SKM-1 treated with dmso at 0.1 percent for 144 hours (cell line): ENCODE results near the gene RAI1.

ENCODE experiments used
- DNase-seq: peaks from one replicate; lab custom pipeline; 2025; ENCODE audit not compliant: unreplicated experiment; lab: John Stamatoyannopoulos, UW

The RAI1 gene

DNA sequence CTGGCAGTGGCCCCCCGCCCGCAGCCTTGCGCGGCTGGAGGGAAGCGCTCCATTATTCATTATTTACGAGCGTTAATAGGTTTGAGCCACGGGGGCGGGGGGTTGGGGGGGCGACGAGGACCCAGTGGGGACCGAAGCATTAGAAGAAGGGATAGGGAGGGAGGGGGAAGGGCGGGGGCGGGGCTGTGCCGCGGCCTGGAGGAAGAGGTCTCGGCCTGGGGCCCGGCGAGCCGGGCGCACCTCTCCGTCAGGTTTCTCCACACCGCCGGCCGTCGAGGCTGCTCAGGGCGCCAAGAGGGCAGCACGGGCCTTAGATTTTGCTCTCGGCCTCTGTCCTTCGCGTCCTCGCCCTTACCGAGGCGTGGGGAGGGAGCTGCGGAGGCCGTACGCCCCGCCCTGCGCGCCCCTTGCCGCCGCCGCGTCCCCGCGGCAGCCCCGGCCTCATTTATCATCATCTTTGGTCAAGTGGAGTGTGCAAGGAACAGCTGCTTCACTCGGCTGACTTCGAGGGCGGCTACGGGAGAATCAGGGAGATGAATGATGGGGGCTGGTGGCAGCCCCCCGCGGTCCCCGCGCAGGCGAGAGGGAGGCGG, 101.4 kb downstream of the RAI1 start:
- no peak for DNase-seq

DNA sequence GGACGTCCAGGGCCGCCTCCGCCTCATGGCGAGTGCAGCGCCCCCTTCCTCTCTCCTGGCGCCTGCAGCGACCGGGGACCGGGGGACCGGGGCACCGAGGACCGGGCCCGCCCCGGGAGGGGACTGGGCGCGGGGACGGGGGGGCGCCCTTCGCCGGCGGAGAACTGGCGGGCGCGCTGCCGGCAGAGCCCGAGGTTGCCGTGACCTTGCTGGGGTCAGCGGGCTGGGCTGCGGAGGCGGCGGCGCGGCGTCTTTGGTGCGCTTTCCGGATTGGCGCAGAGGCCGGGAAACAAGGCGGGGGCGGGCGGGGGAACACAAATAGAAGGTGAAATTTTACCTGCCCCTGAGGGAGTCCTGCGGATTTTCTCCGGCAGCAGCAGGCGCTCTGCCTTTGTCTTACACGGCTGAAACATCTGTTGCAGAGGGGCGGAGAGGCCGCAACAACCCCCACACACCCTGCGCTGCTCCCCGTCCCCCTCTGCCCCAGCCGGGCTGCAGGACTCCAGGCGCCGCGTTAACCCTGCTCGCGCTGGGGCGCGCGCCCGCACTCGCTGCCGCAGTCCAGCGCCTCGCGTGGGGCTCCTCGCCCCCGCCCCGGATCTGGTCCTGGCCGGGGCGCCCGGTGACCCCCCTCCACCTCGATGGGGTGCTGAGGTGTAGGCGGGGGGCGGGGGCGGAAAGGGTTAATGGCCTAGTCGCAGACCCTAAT, 102.0 kb downstream of the RAI1 start:
- no peak for DNase-seq

DNA sequence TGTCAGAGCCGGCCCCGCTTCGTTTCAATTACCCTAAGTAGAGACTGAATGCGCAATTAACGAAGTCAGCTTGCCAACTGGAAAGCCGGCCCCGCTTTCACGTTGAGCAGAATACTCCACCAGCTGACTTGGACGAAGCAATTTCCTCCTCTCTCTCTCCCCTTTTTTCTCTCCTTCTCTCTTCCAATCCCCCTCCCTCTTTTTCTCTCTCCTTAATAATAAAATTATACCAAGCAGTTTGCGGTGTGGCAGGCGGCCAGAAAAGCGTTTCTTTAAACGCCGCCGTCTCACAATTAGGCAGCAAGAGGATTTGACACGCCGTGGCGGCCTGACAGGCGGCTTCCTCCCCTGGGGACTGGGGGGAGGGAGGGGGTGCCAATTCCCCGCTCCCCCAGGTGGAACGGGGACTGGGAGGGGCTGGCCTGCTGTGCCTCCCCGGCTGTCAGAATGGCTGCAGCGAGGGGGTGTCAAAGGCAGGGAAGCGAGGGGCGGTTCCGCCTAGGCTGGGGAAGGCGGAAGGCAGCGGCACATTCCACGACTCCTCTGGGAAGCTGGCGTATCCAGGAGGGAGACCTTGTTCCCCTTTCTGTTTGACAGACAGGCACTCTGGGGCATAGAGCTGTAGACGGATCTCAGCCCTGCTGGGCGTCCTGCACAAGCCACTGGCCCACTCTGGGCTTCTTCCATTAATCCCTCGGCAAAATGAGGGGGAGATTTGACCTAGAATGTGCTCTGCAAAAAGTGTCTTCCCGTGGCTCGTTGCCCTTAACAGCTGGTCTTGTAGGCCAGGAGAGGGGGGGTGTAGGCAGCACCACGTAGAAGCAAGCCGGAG, 102.8 kb downstream of the RAI1 start:
- no peak for DNase-seq

DNA sequence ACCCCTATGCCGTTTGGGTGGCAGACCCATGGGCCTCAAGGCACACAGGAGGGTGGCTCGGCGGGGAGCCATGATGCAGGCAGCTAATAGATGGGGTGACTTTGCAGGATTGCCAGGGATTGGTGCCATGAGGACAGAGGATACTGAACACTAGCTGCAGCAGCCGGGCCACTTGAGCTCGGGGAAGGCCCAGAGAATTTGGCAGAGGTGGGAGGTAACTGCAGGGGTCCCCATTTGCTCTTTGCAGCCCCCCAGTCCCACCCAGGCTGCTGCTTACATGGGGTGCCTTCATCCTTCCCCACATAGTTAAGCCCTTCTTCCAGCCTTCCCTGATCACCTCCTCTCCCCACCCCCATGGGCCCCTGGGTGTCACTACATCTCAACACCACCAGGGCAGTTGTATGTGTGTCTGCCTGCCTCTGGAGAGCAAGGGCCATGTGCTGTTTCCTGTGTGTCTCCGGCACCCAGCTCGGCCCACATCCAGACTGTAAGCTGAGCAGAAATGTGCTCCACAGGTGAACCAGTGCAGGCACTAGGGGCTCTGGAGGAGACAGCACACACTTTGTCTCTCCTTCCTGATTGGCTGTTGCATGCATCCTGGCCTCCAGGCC, 103.5 kb downstream of the RAI1 start:
- no peak for DNase-seq

GRCh38 chr17:17785407-17785806, 104.1 kb downstream of the RAI1 start:
- no peak for DNase-seq

- no peak for DNase-seq
These were observed 105.7 kb downstream of the RAI1 start for GRCh38 chr17:17786998-17787397.

DNA sequence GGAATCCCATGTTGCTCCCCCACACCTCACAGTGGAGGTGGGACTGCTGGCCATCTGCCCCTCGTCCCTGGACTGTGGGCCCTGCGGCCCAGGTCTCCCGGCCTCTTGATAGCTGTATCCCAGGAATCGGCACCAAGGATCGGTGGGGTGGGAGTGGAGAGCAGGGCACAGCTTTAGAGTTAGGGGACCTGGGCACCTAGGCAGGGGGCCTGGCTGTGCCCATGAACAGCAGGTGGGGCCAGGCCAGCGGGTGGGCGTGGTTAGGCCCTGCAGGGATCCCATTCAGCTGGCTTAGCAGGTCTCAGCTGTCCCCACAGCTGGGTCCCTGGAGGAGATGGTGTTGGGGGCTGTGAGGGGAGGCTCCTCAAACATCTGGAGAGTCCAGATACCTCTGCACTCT, 106.3 kb downstream of the RAI1 start:
- no peak for DNase-seq

DNA sequence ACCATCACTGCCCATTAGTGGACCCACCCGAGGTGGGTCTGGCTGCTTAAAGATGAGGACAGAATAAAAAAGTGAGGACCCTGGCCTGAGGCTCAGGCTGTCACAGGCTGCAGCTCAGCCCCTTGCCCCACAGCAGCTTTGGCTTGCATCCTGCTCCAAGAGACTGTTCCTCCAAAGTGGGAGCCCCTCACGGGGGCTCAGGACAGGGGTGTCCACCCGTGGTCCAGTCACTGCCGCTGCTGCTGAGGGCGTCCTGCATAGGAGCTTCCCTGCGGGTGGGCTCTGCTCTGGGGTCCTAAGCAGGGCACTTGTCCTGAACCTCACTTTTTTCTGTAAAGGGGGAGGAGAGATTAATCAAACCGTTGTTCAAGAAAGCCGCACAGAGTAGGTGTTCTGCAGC, 107.7 kb downstream of the RAI1 start:
- DNase-seq, result no peak

DNA sequence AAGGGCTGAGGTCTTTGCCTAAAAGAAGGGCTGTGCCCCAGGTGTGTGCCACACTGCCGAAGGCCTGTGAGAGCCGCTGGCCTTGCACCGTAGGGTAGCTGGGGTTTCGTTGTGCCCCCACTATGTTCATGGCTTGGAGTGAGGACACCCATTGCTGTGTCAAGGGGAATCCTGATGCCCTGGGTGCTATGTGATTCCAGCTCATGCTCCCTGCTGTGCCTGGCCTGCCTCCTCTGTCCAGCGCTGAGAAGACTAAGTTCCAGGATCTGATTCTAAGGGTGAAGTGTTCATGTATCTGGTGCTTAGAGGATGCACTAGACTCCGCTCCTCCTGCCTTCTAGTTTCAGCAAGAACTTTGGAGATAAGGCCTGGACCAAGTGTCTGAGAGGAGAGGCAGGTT, 108.2 kb downstream of the RAI1 start:
- DNase-seq, result no peak

DNA sequence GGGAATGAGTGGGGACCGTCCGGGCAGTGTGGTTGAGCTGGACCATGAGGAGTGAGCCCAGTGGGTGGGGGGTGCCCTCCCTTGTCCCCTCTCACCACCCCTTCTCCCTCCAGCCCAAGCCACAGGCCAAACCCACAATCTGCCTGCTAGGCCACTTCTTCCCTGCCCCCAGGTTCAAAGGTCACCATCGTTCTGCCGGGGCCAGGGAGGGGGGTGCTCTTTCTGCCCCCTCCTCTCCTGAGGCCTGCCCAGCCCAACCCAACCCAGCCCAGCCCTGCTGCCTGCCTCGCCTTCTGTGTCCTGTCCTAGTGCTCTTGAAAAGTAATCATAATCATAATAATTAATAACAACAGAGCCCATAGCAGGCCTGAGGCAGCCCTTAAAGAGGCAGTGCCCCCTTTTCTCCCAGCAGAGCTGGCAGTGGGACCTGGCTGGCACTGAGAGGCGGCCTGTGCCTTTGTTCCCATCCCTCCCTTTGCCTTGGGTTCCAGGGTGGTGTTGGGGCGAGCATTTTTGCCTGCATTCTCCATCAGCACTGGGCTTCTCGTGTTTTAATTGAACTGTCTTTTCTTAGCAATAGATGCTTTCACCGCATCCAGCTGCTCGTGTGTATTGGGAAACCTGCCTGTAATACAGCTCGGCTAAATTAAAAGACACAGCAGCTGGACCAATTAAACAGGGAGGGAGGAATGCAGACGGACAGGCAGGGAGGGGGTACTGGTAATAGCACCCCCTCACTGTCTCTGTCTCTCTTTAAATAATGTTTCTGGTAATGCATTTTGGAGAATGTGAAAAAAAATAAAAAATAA, 108.8 kb downstream of the RAI1 start:
- no peak for DNase-seq

DNA sequence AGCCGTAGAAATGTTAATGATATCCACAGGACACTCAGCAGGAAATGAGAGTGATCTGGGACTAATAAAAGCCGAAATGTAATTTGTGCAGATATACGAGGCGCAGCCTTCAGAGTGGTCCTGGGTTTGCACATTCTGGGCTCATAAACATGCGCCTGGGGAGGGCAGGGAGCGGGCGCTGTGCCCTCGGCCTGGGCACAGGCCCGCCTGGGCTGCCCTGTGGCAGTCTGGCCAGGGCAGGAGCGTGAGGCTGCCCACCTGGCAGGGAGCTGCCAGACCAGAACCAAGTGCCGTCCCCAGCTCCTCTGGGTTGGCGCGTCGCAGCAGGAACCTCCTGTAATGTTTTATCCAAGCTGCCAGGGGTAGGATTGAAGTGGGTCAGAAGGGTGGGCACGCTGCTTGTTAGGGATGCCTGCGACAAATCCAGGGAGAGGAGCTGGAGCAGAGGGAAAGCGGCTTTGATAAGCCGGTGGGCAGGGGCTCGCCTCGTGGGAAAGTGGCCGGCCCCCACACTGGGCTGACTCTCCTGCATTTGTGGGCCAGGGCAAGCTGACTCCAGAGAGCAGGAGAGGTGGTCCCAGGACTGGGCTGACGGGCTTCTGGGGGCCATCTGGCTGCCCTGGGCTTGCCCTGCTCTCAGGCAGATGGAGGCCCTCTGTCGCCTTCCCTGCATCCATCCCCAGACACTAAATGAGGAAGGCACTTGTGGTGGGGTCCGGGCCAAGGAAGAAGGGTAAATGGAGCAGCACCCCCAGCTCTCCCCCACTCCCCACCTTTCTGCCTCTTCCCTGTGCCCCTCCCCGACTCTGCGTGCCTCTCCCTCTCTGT, 109.6 kb downstream of the RAI1 start:
- DNase-seq, result no peak

DNA sequence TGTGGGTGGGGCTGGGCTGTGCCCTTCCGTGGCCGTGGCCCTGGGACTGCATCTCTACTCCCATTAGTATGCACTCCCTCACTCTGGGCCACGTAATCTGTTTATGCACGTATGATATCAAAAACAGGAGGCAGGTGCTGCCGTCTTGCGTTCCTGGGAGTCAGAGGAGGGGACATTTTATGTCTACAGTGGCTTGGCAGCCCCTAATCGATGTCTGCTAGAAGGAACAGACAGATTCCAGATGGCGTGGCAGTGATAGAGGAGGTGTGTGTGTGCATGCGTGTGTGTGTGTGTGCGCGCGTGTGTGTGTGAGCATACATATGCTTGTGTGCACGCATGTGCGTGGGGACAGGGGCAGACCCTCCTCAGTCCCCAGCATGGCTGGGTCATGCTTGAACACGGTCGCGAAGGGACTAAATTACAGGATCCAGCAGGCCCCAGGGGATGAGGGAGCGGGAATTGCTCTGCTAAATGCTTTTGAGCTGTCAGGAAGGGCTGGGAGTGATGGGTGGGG, 110.8 kb downstream of the RAI1 start:
- no peak for DNase-seq

- no peak for DNase-seq
These were observed 111.5 kb downstream of the RAI1 start for GRCh38 chr17:17792551-17793377.

GRCh38 chr17:17793378-17794214, 112.3 kb downstream of the RAI1 start:
- no peak for DNase-seq

DNA sequence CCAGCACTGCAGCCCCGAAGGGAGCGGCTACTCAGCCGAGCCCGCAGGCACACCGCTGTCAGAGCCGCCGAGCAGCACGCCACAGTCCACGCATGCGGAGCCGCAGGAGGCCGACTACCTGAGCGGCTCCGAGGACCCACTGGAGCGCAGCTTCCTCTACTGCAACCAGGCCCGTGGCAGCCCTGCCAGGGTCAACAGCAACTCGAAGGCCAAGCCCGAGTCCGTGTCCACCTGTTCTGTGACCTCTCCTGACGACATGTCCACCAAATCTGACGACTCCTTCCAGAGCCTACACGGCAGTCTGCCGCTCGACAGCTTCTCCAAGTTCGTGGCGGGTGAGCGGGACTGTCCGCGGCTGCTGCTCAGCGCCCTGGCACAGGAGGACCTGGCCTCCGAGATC, 113.1 kb downstream of the RAI1 start:
- DNase-seq, result no peak

DNA sequence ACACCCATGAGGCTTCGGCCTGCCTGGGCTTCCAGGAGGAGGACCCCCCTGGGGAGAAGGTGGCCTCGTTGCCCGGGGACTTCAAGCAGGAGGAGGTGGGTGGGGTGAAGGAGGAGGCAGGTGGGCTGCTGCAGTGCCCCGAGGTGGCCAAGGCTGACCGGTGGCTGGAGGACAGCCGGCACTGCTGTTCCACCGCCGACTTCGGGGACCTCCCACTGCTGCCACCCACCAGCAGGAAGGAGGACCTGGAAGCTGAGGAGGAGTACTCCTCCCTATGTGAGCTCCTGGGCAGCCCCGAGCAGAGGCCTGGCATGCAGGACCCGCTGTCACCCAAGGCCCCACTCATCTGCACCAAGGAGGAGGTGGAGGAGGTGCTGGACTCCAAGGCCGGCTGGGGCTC, 114.0 kb downstream of the RAI1 start:
- no peak for DNase-seq

- no peak for DNase-seq
These were observed 114.9 kb downstream of the RAI1 start for GRCh38 chr17:17795946-17796786.
